Fibroblast of peridontal ligament (primary cell): ENCODE measurements around the gene ZCCHC2.

Source experiments
- DNase-seq: peaks from one replicate; pipeline ENCODE4 v3.0.0-alpha.2; 2010; ENCODE audit errors: extremely low read depth

ZCCHC2 gene

GRCh38 chr18:62576845-62577512 is 54.2 kb downstream of the ZCCHC2 start:
- DNase-seq: no peak

GRCh38 chr18:62577765-62578164 is 54.9 kb downstream of the ZCCHC2 start:
- DNase-seq: peak; percentile 16

GRCh38 chr18:62578980-62579511 is 56.2 kb downstream of the ZCCHC2 start:
- no peak for DNase-seq

GRCh38 chr18:62583376-62583775 is 60.6 kb downstream of the ZCCHC2 start:
- no peak for DNase-seq

- peak; percentile 90 for DNase-seq
Observed at GRCh38 chr18:62584241-62585120, 61.7 kb downstream of the ZCCHC2 start.

GRCh38 chr18:62585274-62586150 is 62.7 kb downstream of the ZCCHC2 start:
- DNase-seq: no peak

GRCh38 chr18:62586151-62586774 is 63.4 kb downstream of the ZCCHC2 start:
- DNase-seq: peak; percentile 70

- DNase-seq: no peak
Observed at GRCh38 chr18:62586781-62587487, 64.1 kb downstream of the ZCCHC2 start.

- DNase-seq: no peak
Observed at GRCh38 chr18:62587689-62588088, 64.9 kb downstream of the ZCCHC2 start.

- DNase-seq: no peak
Observed at GRCh38 chr18:62588217-62588616, 65.4 kb downstream of the ZCCHC2 start.

- no peak for DNase-seq
Observed at GRCh38 chr18:62590799-62591590, 68.2 kb downstream of the ZCCHC2 start.

GRCh38 chr18:62596145-62597005 is 73.5 kb downstream of the ZCCHC2 start:
- no peak for DNase-seq

GRCh38 chr18:62601871-62602270 is 79.0 kb downstream of the ZCCHC2 start:
- DNase-seq: no peak

- DNase-seq: no peak
Observed at GRCh38 chr18:62602706-62603105, 79.9 kb downstream of the ZCCHC2 start.

GRCh38 chr18:62603211-62603610 is 80.4 kb downstream of the ZCCHC2 start:
- no peak for DNase-seq

- DNase-seq: no peak
Observed at GRCh38 chr18:62603979-62604378, 81.2 kb downstream of the ZCCHC2 start.

- DNase-seq: no peak
Observed at GRCh38 chr18:62605685-62606084, 82.9 kb downstream of the ZCCHC2 start.

- no peak for DNase-seq
Observed at GRCh38 chr18:62606106-62606505, 83.3 kb downstream of the ZCCHC2 start.

- no peak for DNase-seq
Observed at GRCh38 chr18:62607302-62607701, 84.5 kb downstream of the ZCCHC2 start.
